GM20000 (cell line): ENCODE data around the gene CNPY1.
"Not testable (repeated sequence)": the region's sequence is repeated elsewhere in the genome, so short reads cannot be mapped to it uniquely, and the experiment has no call there.

Experiments used
- DNase-seq: peaks from one replicate; pipeline ENCODE4 v3.0.0; 2012; ENCODE audit warnings: low spot score
- TF ChIP-seq, protein P1 (sequence below): IDR thresholded peaks from 2 replicates; pipeline ENCODE4 v1.5.1; 2012; ENCODE audit warnings: mild to moderate bottlenecking, control low read depth; ENCODE audit errors: extremely low read depth, missing control alignments

The CNPY1 gene

GRCh38 chr7:155520114-155520513 lies 26.2 kb downstream of the CNPY1 start:
- no peak for DNase-seq

GRCh38 chr7:155519358-155519757 lies 27.0 kb downstream of the CNPY1 start:
- not testable (repeated sequence) for DNase-seq

More at GRCh38 chr7:155520114-155520513, 26.2 kb downstream of the CNPY1 start:
- TF ChIP-seq, protein P1, sequence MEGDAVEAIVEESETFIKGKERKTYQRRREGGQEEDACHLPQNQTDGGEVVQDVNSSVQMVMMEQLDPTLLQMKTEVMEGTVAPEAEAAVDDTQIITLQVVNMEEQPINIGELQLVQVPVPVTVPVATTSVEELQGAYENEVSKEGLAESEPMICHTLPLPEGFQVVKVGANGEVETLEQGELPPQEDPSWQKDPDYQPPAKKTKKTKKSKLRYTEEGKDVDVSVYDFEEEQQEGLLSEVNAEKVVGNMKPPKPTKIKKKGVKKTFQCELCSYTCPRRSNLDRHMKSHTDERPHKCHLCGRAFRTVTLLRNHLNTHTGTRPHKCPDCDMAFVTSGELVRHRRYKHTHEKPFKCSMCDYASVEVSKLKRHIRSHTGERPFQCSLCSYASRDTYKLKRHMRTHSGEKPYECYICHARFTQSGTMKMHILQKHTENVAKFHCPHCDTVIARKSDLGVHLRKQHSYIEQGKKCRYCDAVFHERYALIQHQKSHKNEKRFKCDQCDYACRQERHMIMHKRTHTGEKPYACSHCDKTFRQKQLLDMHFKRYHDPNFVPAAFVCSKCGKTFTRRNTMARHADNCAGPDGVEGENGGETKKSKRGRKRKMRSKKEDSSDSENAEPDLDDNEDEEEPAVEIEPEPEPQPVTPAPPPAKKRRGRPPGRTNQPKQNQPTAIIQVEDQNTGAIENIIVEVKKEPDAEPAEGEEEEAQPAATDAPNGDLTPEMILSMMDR, result no peak

DNA sequence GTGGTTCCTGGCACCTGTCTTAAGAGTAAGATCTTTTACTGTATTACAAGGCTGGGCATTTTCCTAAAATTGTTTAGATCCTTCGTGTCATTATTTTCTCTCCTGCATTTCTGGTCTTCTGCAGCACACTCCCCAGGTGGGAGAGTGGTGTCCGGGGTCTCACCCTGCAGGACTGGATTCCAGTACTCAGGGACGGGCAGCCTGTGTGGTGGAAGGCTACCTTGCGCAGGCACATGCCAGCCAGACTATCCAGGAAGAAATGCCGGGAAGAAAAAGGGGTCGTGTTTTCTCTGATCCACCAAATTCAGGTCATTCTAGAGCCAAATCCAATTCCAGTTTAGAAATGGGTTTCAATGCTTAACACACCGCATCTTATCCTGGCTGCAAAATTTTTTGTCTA lies 27.7 kb downstream of the CNPY1 start:
- DNase-seq, result no peak
- TF ChIP-seq, protein P1, result no peak

DNA sequence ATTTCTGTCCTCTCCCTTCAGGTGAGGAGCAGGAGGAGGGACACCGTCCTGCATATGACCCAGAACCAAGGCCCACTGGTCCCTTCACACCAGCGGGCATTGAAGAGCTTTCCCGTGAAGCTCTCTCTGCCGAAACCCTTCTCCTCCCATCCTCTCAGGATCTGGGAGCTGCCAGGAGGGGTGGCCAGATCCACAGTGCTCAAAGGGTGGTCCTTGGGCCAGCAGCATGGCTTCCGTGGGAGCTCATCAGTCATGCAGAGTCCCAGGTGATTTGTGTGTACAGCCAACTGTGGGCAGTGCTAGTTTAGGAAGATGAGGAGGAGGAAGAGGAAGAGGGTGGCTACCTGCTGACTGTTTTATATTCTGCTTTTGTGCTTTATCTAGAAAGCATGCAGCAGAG lies 28.4 kb downstream of the CNPY1 start:
- no peak for DNase-seq
- TF ChIP-seq, protein P1, result no peak

GRCh38 chr7:155517452-155517851 lies 28.9 kb downstream of the CNPY1 start:
- no peak for DNase-seq
- TF ChIP-seq, protein P1, result no peak

- TF ChIP-seq, protein P1, result no peak
- DNase-seq, result no peak
These were observed 29.9 kb downstream of the CNPY1 start for GRCh38 chr7:155516466-155516865.

DNA sequence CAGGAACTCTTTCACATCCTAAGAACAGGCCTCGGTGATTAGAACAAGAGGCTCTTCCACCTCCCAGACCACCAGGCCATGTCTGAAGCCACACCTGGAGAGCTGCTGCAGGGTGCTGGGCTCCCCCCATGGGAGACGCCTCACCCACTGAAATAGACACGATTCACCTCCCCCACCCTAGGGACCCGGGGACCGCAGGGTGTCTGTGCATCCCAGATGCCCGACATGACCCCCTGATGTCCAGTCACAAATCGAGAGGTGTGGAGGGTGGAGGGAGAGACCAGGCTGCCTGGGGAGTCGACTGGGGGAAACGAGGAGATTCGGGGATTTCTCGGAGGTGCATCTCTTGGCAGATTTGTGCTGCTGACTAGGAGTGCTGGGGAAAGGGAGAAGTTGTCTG lies 31.0 kb downstream of the CNPY1 start:
- no peak for DNase-seq
- TF ChIP-seq, protein P1, result no peak

DNA sequence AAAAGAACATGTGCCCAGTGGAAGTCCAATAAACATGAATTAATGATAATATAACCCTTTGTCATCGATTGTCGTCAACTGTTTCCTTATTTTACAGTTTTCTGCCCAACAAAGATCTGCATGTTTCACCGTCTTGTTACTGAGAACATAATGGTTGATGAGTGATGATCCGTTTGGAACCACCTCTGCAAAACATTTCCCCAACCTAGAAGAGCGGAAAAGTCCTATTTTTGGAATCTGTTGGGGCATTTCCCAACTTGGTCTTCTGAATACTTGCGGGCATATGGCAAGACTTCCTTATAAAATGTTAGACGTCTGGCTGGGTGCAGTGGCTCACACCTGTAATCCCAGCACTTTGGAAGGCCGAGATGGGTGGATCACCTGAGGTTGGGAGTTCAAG lies 32.1 kb downstream of the CNPY1 start:
- TF ChIP-seq, protein P1, result no peak

More for the DNA sequence above, 32.1 kb downstream of the CNPY1 start:
- no peak for DNase-seq
